ENCODE results near the gene PSMB10.
"Not testable (repeated sequence)": the region's sequence is repeated elsewhere in the genome, so short reads cannot be mapped to it uniquely, and the experiment has no call there.

The PSMB10 gene

GRCh38 chr16:67945392-67945933 is 8.8 kb upstream of the PSMB10 start:
- DNase-seq: no peak
- in situ Hi-C loops (cut with HindIII; ENCODE audit: low pct_ligation_motif_present, low pct_unique_long_range_greater_than_20kb, low sequenced_read_pairs): no loop called here

GRCh38 chr16:67944690-67945391 is 8.2 kb upstream of the PSMB10 start:
- no peak for DNase-seq
- in situ Hi-C loops (cut with HindIII; ENCODE audit: low pct_ligation_motif_present, low pct_unique_long_range_greater_than_20kb, low sequenced_read_pairs): no loop called here

GRCh38 chr16:67943619-67944504 is 7.2 kb upstream of the PSMB10 start, which contains the start of gene LCAT:
TSS of gene LCAT (minus strand) at chr16:67944120. CDS start at chr16:67944101, 19 bp downstream.
- no peak for DNase-seq
- in situ Hi-C loops (cut with HindIII; ENCODE audit: low pct_ligation_motif_present, low pct_unique_long_range_greater_than_20kb, low sequenced_read_pairs): no loop called here

- DNase-seq: no peak
- in situ Hi-C loops (cut with HindIII; ENCODE audit: low pct_ligation_motif_present, low pct_unique_long_range_greater_than_20kb, low sequenced_read_pairs): no loop called here
These were observed 6.6 kb upstream of the PSMB10 start for GRCh38 chr16:67943256-67943618.

- DNase-seq: no peak
- in situ Hi-C loops (cut with HindIII; ENCODE audit: low pct_ligation_motif_present, low pct_unique_long_range_greater_than_20kb, low sequenced_read_pairs): no loop called here
These were observed 6.0 kb upstream of the PSMB10 start for GRCh38 chr16:67942510-67943255.

- in situ Hi-C loops (cut with HindIII; ENCODE audit: low pct_ligation_motif_present, low pct_unique_long_range_greater_than_20kb, low sequenced_read_pairs): no loop called here
- peak; percentile 57 for DNase-seq
These were observed 5.5 kb upstream of the PSMB10 start for GRCh38 chr16:67942200-67942509.

- in situ Hi-C loops (cut with HindIII; ENCODE audit: low pct_ligation_motif_present, low pct_unique_long_range_greater_than_20kb, low sequenced_read_pairs): no loop called here
- DNase-seq: no peak
These were observed 5.0 kb upstream of the PSMB10 start for GRCh38 chr16:67941469-67942199.

- in situ Hi-C loops (cut with HindIII; ENCODE audit: low pct_ligation_motif_present, low pct_unique_long_range_greater_than_20kb, low sequenced_read_pairs): no loop called here
- no peak for DNase-seq
These were observed 3.9 kb upstream of the PSMB10 start for GRCh38 chr16:67940446-67941089.

GRCh38 chr16:67939507-67940445 is 3.1 kb upstream of the PSMB10 start:
- in situ Hi-C loops (cut with HindIII; ENCODE audit: low pct_ligation_motif_present, low pct_unique_long_range_greater_than_20kb, low sequenced_read_pairs): no loop called here
- DNase-seq: no peak

GRCh38 chr16:67937713-67938112 is 1.1 kb upstream of the PSMB10 start:
- in situ Hi-C loops (cut with HindIII; ENCODE audit: low pct_ligation_motif_present, low pct_unique_long_range_greater_than_20kb, low sequenced_read_pairs); DNase-seq: not testable (repeated sequence)

GRCh38 chr16:67936880-67937605 is 393 bp upstream of the PSMB10 start:
- DNase-seq: peak; percentile 87
- in situ Hi-C loops (cut with HindIII; ENCODE audit: low pct_ligation_motif_present, low pct_unique_long_range_greater_than_20kb, low sequenced_read_pairs): no loop called here

- DNase-seq: peak; percentile 98
- in situ Hi-C loops (cut with HindIII; ENCODE audit: low pct_ligation_motif_present, low pct_unique_long_range_greater_than_20kb, low sequenced_read_pairs): no loop called here
These were observed 1.1 kb downstream of the PSMB10 start for GRCh38 chr16:67935402-67936123.

- no peak for DNase-seq
- in situ Hi-C loops (cut with HindIII; ENCODE audit: low pct_ligation_motif_present, low pct_unique_long_range_greater_than_20kb, low sequenced_read_pairs): no loop called here
These were observed 1.6 kb downstream of the PSMB10 start for GRCh38 chr16:67935101-67935401.

GRCh38 chr16:67934306-67935100 is 2.1 kb downstream of the PSMB10 start:
- in situ Hi-C loops (cut with HindIII; ENCODE audit: low pct_ligation_motif_present, low pct_unique_long_range_greater_than_20kb, low sequenced_read_pairs): no loop called here
- no peak for DNase-seq

- in situ Hi-C loops (cut with HindIII; ENCODE audit: low pct_ligation_motif_present, low pct_unique_long_range_greater_than_20kb, low sequenced_read_pairs): no loop called here
- no peak for DNase-seq
These were observed 2.8 kb downstream of the PSMB10 start for GRCh38 chr16:67933805-67934204.

Data from ACHN (cell line).